Panc1 (cell line): ENCODE measurements around the gene GMEB1.

Experiments used
- POLR2AphosphoS5 ChIP-seq: IDR thresholded peaks from 2 replicates; pipeline ENCODE4 v1.6.1; 2012; ENCODE audit warnings: mild to moderate bottlenecking, low read depth, low read length, moderate library complexity
- TCF7L2 ChIP-seq: IDR thresholded peaks from 2 replicates; pipeline ENCODE4 v1.6.1; 2011; ENCODE audit warnings: mild to moderate bottlenecking, low read depth, low read length, inconsistent platforms
- TF ChIP-seq, protein P1 (sequence below): fragments of 450-650 bp; IDR thresholded peaks from 2 replicates; pipeline ENCODE4 v1.5.1; 2017; ENCODE audit warnings: mild to moderate bottlenecking

DNA sequence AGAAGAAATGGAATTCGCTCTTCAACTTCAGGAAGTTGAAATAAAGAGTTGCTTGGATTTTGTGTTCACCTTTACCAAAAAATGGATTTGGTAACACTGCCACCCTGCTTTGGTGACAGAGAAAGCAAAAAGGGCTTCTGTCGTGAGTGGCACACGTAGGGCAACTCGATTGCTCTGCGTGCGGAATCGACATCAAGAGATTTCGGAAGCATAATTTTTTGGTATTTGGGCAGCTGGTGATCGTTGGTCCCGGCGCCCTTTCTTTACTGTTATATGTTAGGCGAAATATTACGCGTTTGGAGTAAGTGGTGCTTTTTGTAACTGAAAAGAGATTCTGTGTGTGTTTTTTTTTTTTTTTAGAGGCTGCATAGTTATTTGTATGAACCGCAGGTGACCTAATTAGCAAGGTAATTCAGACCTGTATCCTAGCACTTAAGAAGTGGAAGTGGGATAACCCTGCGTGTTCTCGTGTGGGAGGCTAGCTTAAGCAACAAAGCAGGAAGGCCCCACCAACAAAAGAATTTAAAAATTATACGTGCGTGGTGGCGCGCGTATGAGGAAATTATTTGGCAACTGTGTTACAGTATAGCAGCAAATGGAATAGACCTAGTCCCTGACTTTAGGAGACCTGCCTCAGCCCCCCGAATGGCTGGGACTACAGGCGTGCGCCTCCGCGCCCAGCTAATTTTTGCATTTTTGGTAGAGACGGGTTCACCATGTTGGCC lies 19.9 kb upstream of the GMEB1 start, which contains the start of gene RNU11:
- TF ChIP-seq, protein P1, sequence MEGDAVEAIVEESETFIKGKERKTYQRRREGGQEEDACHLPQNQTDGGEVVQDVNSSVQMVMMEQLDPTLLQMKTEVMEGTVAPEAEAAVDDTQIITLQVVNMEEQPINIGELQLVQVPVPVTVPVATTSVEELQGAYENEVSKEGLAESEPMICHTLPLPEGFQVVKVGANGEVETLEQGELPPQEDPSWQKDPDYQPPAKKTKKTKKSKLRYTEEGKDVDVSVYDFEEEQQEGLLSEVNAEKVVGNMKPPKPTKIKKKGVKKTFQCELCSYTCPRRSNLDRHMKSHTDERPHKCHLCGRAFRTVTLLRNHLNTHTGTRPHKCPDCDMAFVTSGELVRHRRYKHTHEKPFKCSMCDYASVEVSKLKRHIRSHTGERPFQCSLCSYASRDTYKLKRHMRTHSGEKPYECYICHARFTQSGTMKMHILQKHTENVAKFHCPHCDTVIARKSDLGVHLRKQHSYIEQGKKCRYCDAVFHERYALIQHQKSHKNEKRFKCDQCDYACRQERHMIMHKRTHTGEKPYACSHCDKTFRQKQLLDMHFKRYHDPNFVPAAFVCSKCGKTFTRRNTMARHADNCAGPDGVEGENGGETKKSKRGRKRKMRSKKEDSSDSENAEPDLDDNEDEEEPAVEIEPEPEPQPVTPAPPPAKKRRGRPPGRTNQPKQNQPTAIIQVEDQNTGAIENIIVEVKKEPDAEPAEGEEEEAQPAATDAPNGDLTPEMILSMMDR, result no peak
- TF ChIP-seq POLR2AphosphoS5 (peak; percentile 100), TCF7L2 (peak; percentile 85)
